Upper lobe of right lung (tissue), 1 donor: ENCODE data around the gene CRHR2. TPM values are rescaled to one million over a fixed set of nuclear protein-coding genes. Genes with fewer than 3 reads are reported as not detected.
"Not testable (repeated sequence)": the region's sequence is repeated elsewhere in the genome, so short reads cannot be mapped to it uniquely, and the experiment has no call there.

ENCODE experiments used
- ATAC-seq: fragments of 200-7000 bp; cut with Tn5 transposase; one replicate; pipeline ENCODE4 v1.9.1; 2020; ENCODE audit warnings: mild to moderate bottlenecking, moderate library complexity
- DNase-seq: peaks from one replicate; pipeline ENCODE4 v3.0.0-alpha.2; 2020
- H3K27ac ChIP-seq: fragments of 200-600 bp; one replicate; pipeline ENCODE4 v1.8.0; 2022
- H3K27me3 ChIP-seq: fragments of 200-600 bp; one replicate; pipeline ENCODE4 v1.8.0; 2022; ENCODE audit warnings: mild to moderate bottlenecking
- H3K36me3 ChIP-seq: fragments of 200-600 bp; one replicate; pipeline ENCODE4 v1.8.0; 2022
- H3K4me1 ChIP-seq: fragments of 200-600 bp; one replicate; pipeline ENCODE4 v1.8.0; 2022
- H3K4me3 ChIP-seq: fragments of 200-600 bp; one replicate; pipeline ENCODE4 v1.8.0; 2022; ENCODE audit warnings: mild to moderate bottlenecking
- H3K9me3 ChIP-seq: fragments of 200-600 bp; one replicate; pipeline ENCODE4 v1.8.0; 2022
- intact Hi-C: fragments of 100-400 bp; cut with DNase I; formaldehyde crosslinking; loops from one replicate; pipeline ENCODE4 v1.11.0; 2022
- total RNA-seq: library from RNA; stranded (reverse); fragmentation: NEBNext Ultra II Directional; extraction: Animal tissue kit (Norgen Biotek cat#: 25700); gene quantifications from one replicate; pipeline ENCODE4 v1.2.1, GENCODE V29; 2021
- TF ChIP-seq, protein P1 (sequence below): fragments of 200-600 bp; IDR thresholded peaks from one replicate; pipeline ENCODE4 v1.8.0; 2022; ENCODE audit warnings: antibody characterized with exemption
- donor health status: DM: no; HTN: yes; CAD: no; lungs with severe emphysema.

Gene CRHR2
- total RNA-seq, 1 donor from 2014 or later = not detected

DNA sequence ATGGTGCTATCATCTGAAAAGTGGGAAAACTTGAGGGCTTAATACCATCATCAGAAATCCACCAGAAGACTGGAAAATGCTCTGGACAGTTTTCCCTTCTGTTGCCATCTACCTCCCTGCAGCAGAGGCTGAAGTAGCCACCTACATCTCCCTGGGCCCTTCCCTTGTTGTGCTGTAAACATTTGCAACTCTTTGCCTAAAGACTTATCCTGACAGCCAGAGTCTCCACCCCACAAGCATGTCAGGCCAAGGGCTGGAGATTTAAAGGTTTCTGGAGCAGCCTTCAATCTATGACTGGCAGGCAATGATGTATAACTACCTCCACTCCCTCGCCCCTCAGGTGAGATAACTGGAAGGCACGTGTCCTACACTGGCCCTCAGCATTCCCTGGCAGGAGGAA is 39.9 kb upstream of the CRHR2 start:
- no peak for DNase-seq
- Histone ChIP-seq H3K36me3 (no peaks in the 10 kb centered on the region), H3K27me3 (no peaks in the 10 kb centered on the region), H3K27ac (no peak overlapping the region), H3K9me3 (peaks cover 4% of the 10 kb centered on the region), H3K4me1 (no peaks in the 10 kb centered on the region), H3K4me3 (no peak overlapping the region)
- ATAC-seq = no peak
- intact Hi-C loops = no loop called here
- TF ChIP-seq, protein P1, sequence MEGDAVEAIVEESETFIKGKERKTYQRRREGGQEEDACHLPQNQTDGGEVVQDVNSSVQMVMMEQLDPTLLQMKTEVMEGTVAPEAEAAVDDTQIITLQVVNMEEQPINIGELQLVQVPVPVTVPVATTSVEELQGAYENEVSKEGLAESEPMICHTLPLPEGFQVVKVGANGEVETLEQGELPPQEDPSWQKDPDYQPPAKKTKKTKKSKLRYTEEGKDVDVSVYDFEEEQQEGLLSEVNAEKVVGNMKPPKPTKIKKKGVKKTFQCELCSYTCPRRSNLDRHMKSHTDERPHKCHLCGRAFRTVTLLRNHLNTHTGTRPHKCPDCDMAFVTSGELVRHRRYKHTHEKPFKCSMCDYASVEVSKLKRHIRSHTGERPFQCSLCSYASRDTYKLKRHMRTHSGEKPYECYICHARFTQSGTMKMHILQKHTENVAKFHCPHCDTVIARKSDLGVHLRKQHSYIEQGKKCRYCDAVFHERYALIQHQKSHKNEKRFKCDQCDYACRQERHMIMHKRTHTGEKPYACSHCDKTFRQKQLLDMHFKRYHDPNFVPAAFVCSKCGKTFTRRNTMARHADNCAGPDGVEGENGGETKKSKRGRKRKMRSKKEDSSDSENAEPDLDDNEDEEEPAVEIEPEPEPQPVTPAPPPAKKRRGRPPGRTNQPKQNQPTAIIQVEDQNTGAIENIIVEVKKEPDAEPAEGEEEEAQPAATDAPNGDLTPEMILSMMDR = no peak

DNA sequence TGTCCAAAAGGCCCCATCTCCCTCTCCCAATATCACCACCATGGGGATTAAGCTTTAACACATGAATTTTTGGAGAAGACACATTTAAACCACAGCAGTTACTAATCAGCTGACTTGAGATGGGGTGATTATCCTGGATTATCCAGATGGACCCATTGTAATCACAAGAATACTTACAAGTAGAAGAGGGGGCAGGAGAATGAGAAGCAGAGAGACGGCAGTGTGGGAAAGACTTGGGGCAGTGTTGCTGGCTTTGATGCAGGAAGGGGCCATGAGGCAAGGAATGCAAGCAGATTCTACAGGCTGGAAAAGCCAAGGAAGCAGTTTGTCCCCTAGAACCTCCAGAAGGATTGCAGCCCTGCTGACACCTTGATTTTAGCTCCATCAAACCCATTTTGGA is 39.0 kb upstream of the CRHR2 start:
- TF ChIP-seq, protein P1 = no peak
- H3K4me1 ChIP-seq = no peaks in the 10 kb centered on the region
- no peak for ATAC-seq
- no peaks in the 10 kb centered on the region for H3K27me3 ChIP-seq
- H3K27ac ChIP-seq = no peak overlapping the region
- no peaks in the 10 kb centered on the region for H3K36me3 ChIP-seq
- intact Hi-C loops = no loop called here
- no peak for DNase-seq
- peaks cover 4% of the 10 kb centered on the region for H3K9me3 ChIP-seq
- H3K4me3 ChIP-seq = no peak overlapping the region

DNA sequence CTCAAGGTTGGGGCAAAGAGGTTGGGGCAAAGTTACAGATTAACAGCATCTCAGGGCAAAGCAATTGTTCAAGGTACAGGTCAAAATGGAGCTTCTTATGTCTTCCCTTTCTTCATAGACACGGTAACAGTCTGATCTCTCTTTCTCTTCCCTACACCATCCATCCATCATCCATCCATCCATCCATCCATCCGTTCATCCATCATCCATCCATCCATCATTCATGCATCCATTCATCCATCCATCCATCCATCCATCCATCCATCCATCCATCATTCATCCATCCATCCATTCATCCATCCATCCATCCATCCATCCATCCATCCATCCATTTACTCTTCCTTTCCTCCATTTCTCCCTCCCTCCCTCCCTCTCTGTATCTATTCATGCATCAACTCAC is 37.2 kb upstream of the CRHR2 start:
- H3K27me3 ChIP-seq, intact Hi-C loops, H3K4me1 ChIP-seq, DNase-seq, H3K36me3 ChIP-seq, H3K27ac ChIP-seq, ATAC-seq, H3K4me3 ChIP-seq, H3K9me3 ChIP-seq: not testable (repeated sequence)

DNA sequence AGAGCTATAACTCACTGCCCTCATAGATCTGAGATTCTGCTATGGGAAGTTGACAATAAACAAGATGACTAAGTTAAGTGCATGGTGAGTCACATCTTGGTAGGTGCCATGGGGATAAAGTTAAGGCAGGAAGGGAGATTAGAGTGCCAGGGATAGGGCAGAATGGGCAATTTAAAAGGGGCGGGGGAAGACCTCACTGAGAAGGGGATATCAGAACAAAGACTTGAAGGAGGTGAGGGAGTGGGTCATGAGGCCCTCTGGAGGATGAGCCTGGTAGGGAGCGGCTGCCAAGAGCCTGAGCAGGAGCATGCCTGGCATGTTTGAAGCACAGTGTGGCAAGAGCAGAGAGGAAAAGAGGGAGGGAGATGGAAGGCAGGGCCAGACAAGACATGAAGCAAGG is 34.9 kb upstream of the CRHR2 start:
- Histone ChIP-seq H3K4me1 (no peaks in the 10 kb centered on the region), H3K4me3 (no peak overlapping the region), H3K27me3 (no peaks in the 10 kb centered on the region), H3K9me3 (peaks cover 4% of the 10 kb centered on the region), H3K36me3 (no peaks in the 10 kb centered on the region), H3K27ac (no peak overlapping the region)
- TF ChIP-seq, protein P1 = no peak
- intact Hi-C loops = no loop called here
- ATAC-seq (peak; percentile 17), DNase-seq (peak; percentile 11)

DNA sequence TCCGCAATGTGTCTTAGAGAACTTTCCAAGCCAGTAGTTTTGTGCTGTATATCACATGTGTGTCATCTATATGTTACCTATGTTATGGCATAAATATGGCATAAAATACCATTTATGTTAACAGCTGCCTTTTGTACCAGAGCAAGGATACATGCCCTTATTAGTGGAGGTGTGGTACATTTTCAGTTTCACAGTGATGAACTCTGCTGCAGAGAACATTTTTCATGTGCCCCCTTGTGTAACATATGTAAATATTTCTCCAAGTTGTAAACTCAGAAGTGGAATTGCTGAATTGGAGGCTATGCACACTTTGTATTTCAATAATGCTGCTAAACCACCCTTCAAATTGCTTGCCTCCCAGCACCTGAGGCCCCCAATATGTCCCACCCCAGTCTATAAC is 31.9 kb upstream of the CRHR2 start:
- ATAC-seq = no peak
- Histone ChIP-seq H3K4me1 (no peaks in the 10 kb centered on the region), H3K27ac (no peak overlapping the region), H3K9me3 (peaks cover 4% of the 10 kb centered on the region), H3K27me3 (no peaks in the 10 kb centered on the region), H3K36me3 (no peaks in the 10 kb centered on the region), H3K4me3 (no peak overlapping the region)
- intact Hi-C loops = no loop called here
- no peak for DNase-seq
- TF ChIP-seq, protein P1 = no peak

DNA sequence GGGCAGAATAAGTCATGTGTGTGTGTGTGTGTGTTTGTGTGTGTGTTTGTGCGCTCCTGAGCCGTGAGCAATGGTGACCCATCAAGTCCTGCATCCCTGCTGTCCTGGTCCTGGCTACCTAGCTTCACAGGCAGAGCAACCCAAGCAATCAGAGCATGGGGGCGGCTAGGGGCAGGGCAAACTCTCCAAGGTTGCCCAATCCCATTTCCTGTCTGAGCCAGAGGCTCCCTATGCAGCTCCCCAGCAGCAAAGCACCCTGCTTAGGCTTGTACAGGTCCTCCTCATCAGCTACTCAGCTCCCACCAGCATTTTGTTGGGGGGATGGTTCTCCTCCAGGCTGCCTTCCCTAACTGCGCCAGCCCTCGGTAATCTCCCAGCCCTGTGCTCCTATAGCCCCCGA is 31.1 kb upstream of the CRHR2 start:
- DNase-seq (peak; percentile 31), ATAC-seq (peak; percentile 21)
- Histone ChIP-seq H3K9me3 (peaks cover 2% of the 10 kb centered on the region), H3K27me3 (no peaks in the 10 kb centered on the region), H3K27ac (no peak overlapping the region), H3K36me3 (no peaks in the 10 kb centered on the region), H3K4me1 (no peaks in the 10 kb centered on the region), H3K4me3 (no peak overlapping the region)
- TF ChIP-seq, protein P1 = no peak
- intact Hi-C loops = no loop called here
